ENCODE measurements around the gene NPHP1.
"Not testable (repeated sequence)": the region's sequence is repeated elsewhere in the genome, so short reads cannot be mapped to it uniquely, and the experiment has no call there.

Gene NPHP1

DNA sequence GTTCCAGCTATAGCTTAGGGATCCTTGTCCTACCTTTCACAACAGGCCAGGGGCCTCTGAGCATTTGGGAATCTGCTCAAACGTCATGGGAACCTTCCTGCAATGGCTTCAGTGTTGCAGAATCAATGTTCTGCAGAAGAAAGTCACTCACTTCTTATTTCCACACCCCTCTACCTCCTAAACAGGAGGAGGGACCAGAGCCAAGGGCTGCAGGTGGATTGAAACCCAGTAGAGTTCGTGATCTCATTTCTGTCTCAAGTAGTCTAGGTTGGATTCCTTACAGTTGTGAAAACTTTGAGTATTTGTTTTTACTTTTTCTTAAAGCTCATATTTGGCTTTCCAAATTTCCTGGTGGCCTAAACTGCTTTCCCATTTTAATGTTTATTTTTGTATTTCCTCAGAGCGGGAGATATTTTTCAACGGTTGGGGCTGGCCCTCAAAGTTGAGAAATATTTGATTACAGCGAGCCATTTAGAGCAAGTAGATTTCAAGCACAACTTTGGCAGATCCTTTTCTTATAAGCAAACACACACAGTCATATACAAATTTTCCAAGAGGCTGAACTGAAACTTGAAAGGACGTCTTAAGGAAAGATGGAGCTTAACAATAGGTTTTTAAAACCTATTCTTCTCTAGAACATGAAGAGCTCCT lies 109.8 kb downstream of the NPHP1 start:
- not testable (repeated sequence) for DNase-seq (ENCODE audit: low read depth, low spot score); H3K4me3 ChIP-seq (ENCODE audit: low read length)

DNA sequence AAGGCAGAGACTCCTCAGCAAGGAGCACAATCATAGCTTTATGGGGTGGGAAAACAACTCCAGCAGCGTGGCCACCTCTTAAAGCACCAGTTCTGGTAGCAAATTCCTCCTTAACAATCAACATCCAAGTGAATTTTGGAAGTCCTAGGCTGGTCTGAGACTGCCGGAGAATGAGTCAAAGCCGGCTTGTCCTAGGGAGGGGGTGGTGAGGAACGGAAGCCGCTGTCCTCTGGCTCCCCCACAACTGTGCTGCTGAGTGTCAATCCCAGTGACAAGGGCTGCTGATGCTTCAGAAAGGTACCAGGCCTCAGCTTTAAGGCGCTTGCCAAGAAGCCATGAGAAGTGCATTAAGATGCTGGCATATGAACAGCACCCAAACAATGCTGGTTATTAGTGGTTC lies 110.9 kb downstream of the NPHP1 start:
- H3K4me3 ChIP-seq (ENCODE audit: low read length); DNase-seq (ENCODE audit: low read depth, low spot score): not testable (repeated sequence)

DNA sequence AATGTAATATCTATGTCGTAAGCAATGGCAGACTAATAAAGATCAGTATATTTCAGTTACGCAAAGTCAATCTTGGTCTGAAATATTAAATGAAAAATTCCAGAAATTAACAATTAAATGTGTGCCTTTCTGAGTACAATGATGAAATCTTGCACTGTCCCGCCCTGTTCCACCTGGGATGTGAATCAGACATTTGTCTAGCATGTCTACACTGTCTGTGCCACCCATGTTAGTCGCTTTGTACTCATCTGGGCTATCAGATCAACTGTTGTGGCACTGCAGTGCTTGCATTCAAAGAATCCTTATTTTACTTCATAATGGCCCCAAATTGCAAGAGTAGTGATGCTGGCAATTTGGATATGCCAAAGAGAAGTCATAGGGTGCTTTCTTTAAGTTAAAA lies 114.6 kb downstream of the NPHP1 start:
- DNase-seq (ENCODE audit: low read depth, low spot score); H3K4me3 ChIP-seq (ENCODE audit: low read length): not testable (repeated sequence)

DNA sequence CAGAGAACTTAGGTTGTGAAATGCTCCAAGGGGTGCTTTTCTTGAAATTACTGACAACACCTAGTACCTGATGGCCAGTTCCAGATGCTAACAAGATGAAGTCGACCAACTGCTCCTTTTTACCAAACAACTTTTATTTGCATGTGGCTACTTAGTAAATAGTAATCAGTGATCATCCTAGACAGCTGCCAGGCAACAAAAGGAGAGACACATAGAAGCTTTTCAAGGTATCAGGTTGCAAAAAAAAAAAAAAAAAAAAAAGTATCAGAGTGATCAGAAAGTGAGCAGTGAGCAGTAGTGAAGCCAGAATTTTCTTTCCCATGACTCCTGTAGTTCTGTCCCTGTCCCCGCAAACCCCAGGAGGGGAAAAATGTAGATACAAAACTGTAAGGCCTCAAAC lies 121.1 kb downstream of the NPHP1 start:
- DNase-seq (ENCODE audit: low read depth, low spot score); H3K4me3 ChIP-seq (ENCODE audit: low read length): not testable (repeated sequence)

DNA sequence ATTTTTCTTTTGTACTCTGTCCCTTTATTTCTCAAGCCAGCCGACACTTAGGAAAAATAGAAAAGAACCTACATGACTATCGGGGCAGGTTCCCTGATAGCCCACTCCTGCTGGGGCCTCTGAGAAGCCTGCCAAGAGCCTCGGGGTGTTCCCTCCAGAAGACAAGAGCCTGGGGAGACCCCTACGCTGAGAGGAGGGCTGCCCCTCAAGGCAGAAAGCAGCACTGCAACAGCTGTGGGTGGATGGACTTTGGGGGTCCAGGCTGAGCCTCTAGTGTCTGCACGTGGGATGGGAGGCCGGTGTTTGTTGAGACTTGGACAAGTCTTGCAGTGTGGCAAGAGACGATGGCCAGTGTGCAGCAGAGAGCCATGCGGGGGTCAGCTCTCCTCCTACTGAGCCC lies 121.7 kb downstream of the NPHP1 start:
- DNase-seq (ENCODE audit: low read depth, low spot score); H3K4me3 ChIP-seq (ENCODE audit: low read length): not testable (repeated sequence)

DNA sequence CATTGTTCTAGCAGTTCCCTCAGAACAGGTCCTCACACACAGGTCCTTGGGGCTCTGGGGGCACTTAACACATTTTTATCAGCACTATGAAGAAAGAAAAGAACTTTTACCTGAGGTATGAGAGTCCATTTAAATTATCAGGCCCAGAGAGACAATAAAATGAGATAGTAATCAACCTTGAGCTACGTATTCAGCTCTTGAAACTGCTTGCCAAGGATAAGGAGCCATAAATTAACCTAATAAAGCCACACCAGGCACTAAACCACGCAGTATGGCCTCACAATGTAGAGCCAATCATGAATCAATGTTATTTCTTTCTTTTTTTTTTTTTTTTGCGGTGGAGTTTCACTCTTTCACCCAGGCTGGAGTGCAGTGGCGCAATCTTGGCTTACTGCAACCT lies 126.7 kb downstream of the NPHP1 start:
- DNase-seq (ENCODE audit: low read depth, low spot score) = not testable (repeated sequence)

DNA sequence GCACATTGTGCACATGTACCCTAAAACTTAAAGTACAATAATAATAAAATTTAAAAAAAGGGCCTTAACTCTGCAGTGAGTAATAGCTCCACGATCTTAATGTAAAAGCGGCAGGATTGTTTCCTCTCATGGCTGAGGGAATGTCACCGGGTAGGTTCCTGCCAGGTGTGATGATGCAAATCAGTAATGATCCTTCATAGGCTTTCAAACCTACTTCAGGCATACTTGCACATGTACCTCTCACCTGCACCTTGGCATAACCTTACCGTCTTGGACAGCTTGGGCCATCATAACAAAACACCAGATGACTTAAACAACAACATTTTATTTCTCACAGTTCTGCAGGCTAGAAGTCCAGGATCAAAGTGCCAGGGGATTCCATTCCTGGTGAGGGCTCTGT lies 128.9 kb downstream of the NPHP1 start:
- H3K4me3 ChIP-seq (ENCODE audit: low read length); DNase-seq (ENCODE audit: low read depth, low spot score): not testable (repeated sequence)

More for the DNA sequence above, 126.7 kb downstream of the NPHP1 start:
- not testable (repeated sequence) for H3K4me3 ChIP-seq (ENCODE audit: low read length)

All from Jurkat, Clone E6-1 (cell line).